GM12878 (cell line): Measurements from ENCODE around the gene DUSP22. TPM values are rescaled to one million over a fixed set of nuclear protein-coding genes. Genes with fewer than 3 reads are reported as not detected.

Experiments
- CBX3 ChIP-seq: fragments of 200-600 bp; sonication (generic); IDR thresholded peaks from 2 replicates; pipeline ENCODE4 v1.6.1; 2016; ENCODE audit warnings: low read depth, borderline replicate concordance
- CHD4 ChIP-seq: fragments of 200-600 bp; sonication (generic); IDR thresholded peaks from 2 replicates; pipeline ENCODE4 v1.6.1; 2016; ENCODE audit warnings: mild to moderate bottlenecking
- HCFC1 ChIP-seq: fragments of 150-350 bp; IDR thresholded peaks from 2 replicates; pipeline ENCODE4 v1.6.1; 2014; ENCODE audit warnings: low read length
- HDGF ChIP-seq: fragments of 450-650 bp; IDR thresholded peaks from 2 replicates; pipeline ENCODE4 v1.6.1; 2016; ENCODE audit warnings: antibody characterized with exemption
- NFIC ChIP-seq: IDR thresholded peaks from 2 replicates; pipeline ENCODE4 v1.6.1; 2012; ENCODE audit warnings: low read depth, mild to moderate bottlenecking, inconsistent platforms, low read length, moderate library complexity
- NFYB ChIP-seq: IDR thresholded peaks from 2 replicates; pipeline ENCODE4 v1.6.1; 2011; ENCODE audit warnings: low read depth, mild to moderate bottlenecking, low read length, improper control_type of control experiment, moderate library complexity; ENCODE audit not compliant: insufficient read depth
- PAX5 ChIP-seq: IDR thresholded peaks from 2 replicates; pipeline ENCODE4 v1.6.1; 2011; ENCODE audit warnings: low read depth, low read length, borderline replicate concordance
- POLR2A ChIP-seq: IDR thresholded peaks from 2 replicates; pipeline ENCODE4 v1.6.1; 2011; ENCODE audit warnings: low read depth, mild to moderate bottlenecking, low read length
- RAD51 ChIP-seq: fragments of 450-650 bp; IDR thresholded peaks from 2 replicates; pipeline ENCODE4 v1.6.1; 2016; ENCODE audit warnings: moderate library complexity, mild to moderate bottlenecking, inconsistent platforms
- RUNX3 ChIP-seq: IDR thresholded peaks from 2 replicates; pipeline ENCODE4 v1.6.1; 2012; ENCODE audit warnings: low read length, inconsistent platforms
- SIN3A ChIP-seq: IDR thresholded peaks from 2 replicates; pipeline ENCODE4 v1.6.1; 2012; ENCODE audit warnings: low read depth, low read length, improper control_type of control experiment
- SIX5 ChIP-seq: IDR thresholded peaks from 2 replicates; pipeline ENCODE4 v1.6.1; 2011; ENCODE audit warnings: mild to moderate bottlenecking, low read depth, low read length, moderate library complexity; ENCODE audit not compliant: severe bottlenecking
- SP1 ChIP-seq: IDR thresholded peaks from one replicate; pipeline ENCODE4 v1.6.1; 2011; ENCODE audit warnings: low read depth, low read length
- SREBF2 ChIP-seq: IDR thresholded peaks from 2 replicates; pipeline ENCODE4 v1.6.1; 2012; ENCODE audit warnings: mild to moderate bottlenecking, low read length
- SUZ12 ChIP-seq: fragments of 200-600 bp; sonication (generic); IDR thresholded peaks from one replicate; pipeline ENCODE4 v1.6.1; 2018; ENCODE audit warnings: antibody characterized with exemption, mild to moderate bottlenecking; ENCODE audit not compliant: unreplicated experiment
- TCF12 ChIP-seq: IDR thresholded peaks from 2 replicates; pipeline ENCODE4 v1.6.1; 2011; ENCODE audit warnings: low read depth, mild to moderate bottlenecking, low read length
- ZBED1 ChIP-seq: IDR thresholded peaks from 2 replicates; pipeline ENCODE4 v1.6.1; 2016; ENCODE audit warnings: borderline replicate concordance
- ZNF207 ChIP-seq: fragments of 450-650 bp; IDR thresholded peaks from 2 replicates; pipeline ENCODE4 v1.6.1; 2014; ENCODE audit warnings: antibody characterized with exemption, mild to moderate bottlenecking, borderline replicate concordance
- ZNF217 ChIP-seq: fragments of 450-650 bp; IDR thresholded peaks from 2 replicates; pipeline ENCODE4 v1.6.1; 2017; ENCODE audit warnings: antibody characterized with exemption, mild to moderate bottlenecking
- ZSCAN29 ChIP-seq: fragments of 450-650 bp; IDR thresholded peaks from 2 replicates; pipeline ENCODE4 v1.6.1; 2017; ENCODE audit warnings: mild to moderate bottlenecking, moderate library complexity
- polyA plus RNA-seq, 11 experiments: library from polyadenylated mRNA; depleted of rRNA in 4 of 11; unstranded in 6 of 11; stranded (reverse) in 5 of 11; fragments of >200 nt; fragmentation: Nextera tagmentation in 4 of 11; fragmentation: Illumina TruSeq in 1 of 11; extraction: Ambion mirVana in 4 of 11; extraction: Trizol in 1 of 11; gene quantifications; 1 replicate in 1 of 11; 2 replicates in 10 of 11; pipeline versions ENCODE4 v1.2.1 to v1.2.3, GENCODE V29; 2011 to 2016; ENCODE audit warnings: inconsistent platforms in 2 of 11, missing spikeins in 2 of 11, low read depth in 1 of 11
- total RNA-seq, 4 experiments: library from RNA; depleted of rRNA in 3 of 4; stranded (reverse); fragments of >200 nt in 3 of 4; fragmentation: Illumina TruSeq in 1 of 4; extraction: Trizol in 1 of 4; gene quantifications; 2 replicates each; pipeline versions ENCODE4 v1.2.1 to v1.2.3, GENCODE V29; 2013 to 2021
- TF ChIP-seq, protein P1 (sequence below): fragments of 450-650 bp; IDR thresholded peaks from 2 replicates; pipeline ENCODE4 v1.6.1; 2017; ENCODE audit warnings: low read depth, mild to moderate bottlenecking, moderate library complexity
- TF ChIP-seq, protein P2 (sequence below): fragments of 450-650 bp; conservative IDR thresholded peaks from 2 replicates; pipeline ENCODE4 v1.6.1; 2017; ENCODE audit warnings: mild to moderate bottlenecking, moderate library complexity
- TF ChIP-seq, protein P3 (sequence below): fragments of 450-650 bp; IDR thresholded peaks from 2 replicates; pipeline ENCODE4 v1.6.1; 2017; ENCODE audit warnings: mild to moderate bottlenecking
- TF ChIP-seq, protein P4 (sequence below): IDR thresholded peaks from 2 replicates; pipeline ENCODE4 v1.6.1; 2012; ENCODE audit warnings: low read length, inconsistent platforms
- TF ChIP-seq, protein P5 (sequence below): fragments of 150-350 bp; IDR thresholded peaks from 2 replicates; pipeline ENCODE4 v1.6.1; 2014; ENCODE audit warnings: mild to moderate bottlenecking, low read depth, low read length

The DUSP22 gene
- total and polyA plus RNA-seq, 10 of the 15 experiments (the other 5 are each of a cell fraction or from before 2014, with no cell fraction given): 78.9 to 156 (median 107) TPM

DNA sequence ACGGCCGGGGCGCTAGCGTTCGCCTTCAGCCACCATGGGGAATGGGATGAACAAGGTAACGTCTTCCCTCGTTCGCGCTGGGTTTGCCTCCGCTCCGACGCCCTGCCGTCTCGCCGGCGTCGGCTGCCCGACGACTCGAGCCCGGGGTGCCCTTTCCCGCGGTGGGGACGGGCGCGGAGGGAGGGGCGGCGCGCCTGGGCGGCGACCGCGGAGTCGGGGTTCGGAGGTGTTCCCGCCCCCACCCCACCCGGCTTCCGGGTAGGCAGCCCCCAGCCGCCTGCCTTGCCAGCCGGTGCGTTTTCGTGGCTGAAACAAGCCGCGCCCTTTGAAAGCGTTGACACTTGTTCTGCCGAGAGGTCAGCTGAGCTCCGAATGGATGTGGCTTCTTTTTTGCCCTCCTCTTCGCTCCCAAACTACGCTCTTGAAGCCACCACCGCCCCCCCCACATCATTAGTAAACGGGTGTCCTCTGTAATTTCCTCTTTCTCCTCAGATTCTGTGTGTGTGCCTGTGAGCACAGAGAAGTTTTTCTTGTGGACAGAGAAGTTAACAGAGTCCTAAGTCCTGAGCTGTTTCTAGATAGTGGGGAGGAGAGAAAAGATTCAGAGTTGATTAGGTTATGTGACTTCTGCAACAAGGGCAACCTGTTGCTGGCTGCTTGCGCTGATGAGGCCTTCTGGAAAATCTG lies 362 bp downstream of the DUSP22 start (continued):
- TF ChIP-seq, protein P1, sequence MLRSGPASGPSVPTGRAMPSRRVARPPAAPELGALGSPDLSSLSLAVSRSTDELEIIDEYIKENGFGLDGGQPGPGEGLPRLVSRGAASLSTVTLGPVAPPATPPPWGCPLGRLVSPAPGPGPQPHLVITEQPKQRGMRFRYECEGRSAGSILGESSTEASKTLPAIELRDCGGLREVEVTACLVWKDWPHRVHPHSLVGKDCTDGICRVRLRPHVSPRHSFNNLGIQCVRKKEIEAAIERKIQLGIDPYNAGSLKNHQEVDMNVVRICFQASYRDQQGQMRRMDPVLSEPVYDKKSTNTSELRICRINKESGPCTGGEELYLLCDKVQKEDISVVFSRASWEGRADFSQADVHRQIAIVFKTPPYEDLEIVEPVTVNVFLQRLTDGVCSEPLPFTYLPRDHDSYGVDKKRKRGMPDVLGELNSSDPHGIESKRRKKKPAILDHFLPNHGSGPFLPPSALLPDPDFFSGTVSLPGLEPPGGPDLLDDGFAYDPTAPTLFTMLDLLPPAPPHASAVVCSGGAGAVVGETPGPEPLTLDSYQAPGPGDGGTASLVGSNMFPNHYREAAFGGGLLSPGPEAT: no peak; the same call in 1 of the 2 replicates
- TF ChIP-seq, protein P2, sequence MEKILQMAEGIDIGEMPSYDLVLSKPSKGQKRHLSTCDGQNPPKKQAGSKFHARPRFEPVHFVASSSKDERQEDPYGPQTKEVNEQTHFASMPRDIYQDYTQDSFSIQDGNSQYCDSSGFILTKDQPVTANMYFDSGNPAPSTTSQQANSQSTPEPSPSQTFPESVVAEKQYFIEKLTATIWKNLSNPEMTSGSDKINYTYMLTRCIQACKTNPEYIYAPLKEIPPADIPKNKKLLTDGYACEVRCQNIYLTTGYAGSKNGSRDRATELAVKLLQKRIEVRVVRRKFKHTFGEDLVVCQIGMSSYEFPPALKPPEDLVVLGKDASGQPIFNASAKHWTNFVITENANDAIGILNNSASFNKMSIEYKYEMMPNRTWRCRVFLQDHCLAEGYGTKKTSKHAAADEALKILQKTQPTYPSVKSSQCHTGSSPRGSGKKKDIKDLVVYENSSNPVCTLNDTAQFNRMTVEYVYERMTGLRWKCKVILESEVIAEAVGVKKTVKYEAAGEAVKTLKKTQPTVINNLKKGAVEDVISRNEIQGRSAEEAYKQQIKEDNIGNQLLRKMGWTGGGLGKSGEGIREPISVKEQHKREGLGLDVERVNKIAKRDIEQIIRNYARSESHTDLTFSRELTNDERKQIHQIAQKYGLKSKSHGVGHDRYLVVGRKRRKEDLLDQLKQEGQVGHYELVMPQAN: no peak
- TF ChIP-seq RAD51 (peak; percentile 84), RUNX3 (no peak), HCFC1 (no peak), SUZ12 (no peak), HDGF (no peak), PAX5 (peak; percentile 15; the same call in 1 of the 2 replicates), SP1 (peak; percentile 21), SIX5 (peak; percentile 4), ZSCAN29 (no peak), ZNF217 (no peak), SIN3A (peak; percentile 93), NFIC (no peak), CBX3 (no peak), SREBF2 (no peak), NFYB (no peak), ZNF207 (peak; percentile 60; the same call in 1 of the 2 replicates), CHD4 (no peak), ZBED1 (peak; percentile 31), TCF12 (peak; percentile 86), POLR2A (no peak)
- TF ChIP-seq, protein P3, sequence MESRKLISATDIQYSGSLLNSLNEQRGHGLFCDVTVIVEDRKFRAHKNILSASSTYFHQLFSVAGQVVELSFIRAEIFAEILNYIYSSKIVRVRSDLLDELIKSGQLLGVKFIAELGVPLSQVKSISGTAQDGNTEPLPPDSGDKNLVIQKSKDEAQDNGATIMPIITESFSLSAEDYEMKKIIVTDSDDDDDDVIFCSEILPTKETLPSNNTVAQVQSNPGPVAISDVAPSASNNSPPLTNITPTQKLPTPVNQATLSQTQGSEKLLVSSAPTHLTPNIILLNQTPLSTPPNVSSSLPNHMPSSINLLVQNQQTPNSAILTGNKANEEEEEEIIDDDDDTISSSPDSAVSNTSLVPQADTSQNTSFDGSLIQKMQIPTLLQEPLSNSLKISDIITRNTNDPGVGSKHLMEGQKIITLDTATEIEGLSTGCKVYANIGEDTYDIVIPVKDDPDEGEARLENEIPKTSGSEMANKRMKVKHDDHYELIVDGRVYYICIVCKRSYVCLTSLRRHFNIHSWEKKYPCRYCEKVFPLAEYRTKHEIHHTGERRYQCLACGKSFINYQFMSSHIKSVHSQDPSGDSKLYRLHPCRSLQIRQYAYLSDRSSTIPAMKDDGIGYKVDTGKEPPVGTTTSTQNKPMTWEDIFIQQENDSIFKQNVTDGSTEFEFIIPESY: no peak
- TF ChIP-seq, protein P4, sequence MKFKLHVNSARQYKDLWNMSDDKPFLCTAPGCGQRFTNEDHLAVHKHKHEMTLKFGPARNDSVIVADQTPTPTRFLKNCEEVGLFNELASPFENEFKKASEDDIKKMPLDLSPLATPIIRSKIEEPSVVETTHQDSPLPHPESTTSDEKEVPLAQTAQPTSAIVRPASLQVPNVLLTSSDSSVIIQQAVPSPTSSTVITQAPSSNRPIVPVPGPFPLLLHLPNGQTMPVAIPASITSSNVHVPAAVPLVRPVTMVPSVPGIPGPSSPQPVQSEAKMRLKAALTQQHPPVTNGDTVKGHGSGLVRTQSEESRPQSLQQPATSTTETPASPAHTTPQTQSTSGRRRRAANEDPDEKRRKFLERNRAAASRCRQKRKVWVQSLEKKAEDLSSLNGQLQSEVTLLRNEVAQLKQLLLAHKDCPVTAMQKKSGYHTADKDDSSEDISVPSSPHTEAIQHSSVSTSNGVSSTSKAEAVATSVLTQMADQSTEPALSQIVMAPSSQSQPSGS: no peak
- TF ChIP-seq, protein P5, sequence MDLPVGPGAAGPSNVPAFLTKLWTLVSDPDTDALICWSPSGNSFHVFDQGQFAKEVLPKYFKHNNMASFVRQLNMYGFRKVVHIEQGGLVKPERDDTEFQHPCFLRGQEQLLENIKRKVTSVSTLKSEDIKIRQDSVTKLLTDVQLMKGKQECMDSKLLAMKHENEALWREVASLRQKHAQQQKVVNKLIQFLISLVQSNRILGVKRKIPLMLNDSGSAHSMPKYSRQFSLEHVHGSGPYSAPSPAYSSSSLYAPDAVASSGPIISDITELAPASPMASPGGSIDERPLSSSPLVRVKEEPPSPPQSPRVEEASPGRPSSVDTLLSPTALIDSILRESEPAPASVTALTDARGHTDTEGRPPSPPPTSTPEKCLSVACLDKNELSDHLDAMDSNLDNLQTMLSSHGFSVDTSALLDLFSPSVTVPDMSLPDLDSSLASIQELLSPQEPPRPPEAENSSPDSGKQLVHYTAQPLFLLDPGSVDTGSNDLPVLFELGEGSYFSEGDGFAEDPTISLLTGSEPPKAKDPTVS: no peak
